ENCODE data around the gene BMPR2. TPM values are rescaled to one million over a fixed set of nuclear protein-coding genes. Genes with fewer than 3 reads are reported as not detected.
A peak's percentile ranks its signal among the peaks of the same experiment; 100 is the strongest.
"Not testable (repeated sequence)": the region's sequence is repeated elsewhere in the genome, so short reads cannot be mapped to it uniquely, and the experiment has no call there.

BMPR2 gene
- polyA plus RNA-seq, 1 donor: 30.9 TPM

DNA sequence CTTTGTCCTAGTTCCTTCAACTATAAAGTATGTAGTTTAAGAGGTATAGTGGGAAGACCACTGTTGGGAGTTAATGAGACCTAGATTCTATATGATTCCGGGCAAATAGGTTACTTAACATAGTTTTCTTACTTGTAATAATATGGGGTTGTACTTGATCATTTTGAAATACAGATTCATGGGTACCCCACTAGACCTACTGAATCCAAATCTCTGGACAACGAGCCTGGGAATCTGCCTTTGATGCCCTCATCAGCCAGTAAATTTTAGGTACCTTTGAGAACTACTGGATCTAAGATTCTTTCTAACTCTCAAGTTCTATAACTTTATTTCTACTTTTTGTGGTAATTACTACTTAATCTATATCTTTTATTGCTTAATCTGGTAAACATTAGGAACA is 6.6 kb downstream of the BMPR2 start:
- DNase-seq: no peak

DNA sequence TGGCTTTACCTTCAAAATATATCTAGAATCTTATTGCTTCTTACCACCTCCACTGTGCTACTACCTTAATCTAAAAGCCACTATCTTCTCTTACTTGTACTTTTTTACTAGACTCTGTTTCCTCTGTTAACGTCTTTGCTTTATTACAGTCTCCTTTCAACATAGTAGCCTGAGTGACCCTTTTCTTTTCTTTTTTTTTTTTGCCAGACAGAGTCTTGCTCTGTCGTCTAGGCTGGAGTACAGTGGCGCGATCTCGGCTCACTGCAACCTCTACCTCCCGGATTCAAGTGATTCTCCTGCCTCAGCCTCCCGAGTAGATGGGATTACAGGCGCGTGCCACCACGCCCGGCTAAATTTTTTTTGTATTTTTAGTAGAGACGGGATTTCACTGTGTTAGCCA is 10.4 kb downstream of the BMPR2 start:
- DNase-seq: not testable (repeated sequence)

DNA sequence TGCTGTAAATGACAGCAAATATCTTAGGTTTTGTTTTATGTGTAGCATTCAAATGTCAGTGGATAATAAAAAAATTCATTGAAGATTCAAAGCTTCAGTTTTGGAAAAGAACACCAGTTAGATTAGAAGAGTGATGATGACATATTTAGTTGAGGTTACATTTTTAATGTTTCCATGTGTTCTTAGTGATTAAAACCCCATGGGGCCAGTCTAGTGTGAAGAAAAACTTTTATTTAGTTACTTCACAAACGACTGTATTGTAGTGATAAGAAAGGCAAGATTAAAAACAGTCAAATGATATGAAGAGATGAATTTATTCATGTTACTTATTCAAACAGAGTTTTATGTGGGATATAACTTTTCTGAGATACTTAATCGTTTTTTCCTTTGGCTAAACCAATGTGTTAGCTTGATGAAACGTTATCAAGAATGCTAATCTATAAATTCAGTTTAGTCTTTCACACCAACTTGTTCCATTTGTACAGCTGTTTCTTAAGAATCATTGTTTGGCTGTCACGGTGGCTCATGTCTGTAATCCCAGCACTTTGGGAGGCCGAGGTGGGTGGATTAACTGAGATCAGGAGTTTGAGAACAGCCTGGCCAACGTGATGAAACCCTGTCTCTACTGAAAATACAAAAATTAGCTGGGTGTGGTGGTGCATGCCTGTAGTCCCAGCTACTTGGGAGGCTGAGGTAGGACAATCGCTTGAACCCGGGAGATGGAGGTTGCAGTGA is 11.6 kb downstream of the BMPR2 start:
- no peak for DNase-seq

DNA sequence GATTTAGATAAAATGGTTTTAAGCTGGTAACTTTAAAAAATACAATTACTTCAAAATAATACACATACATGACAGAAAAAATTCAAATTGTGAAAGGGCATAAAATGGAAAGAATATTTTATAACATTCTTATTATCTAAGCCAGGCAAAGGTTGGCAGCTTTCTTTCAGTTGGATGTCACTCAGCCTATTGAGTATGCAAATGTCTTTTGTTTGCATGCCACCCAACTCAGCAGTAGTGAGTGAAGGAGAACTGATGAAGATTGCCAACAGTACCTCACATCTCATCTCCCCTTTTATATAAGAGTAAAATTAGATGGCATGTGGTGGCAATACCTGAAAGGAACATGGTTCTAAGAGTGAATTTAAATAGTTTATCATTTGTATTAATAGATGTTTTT is 24.8 kb downstream of the BMPR2 start:
- no peak for DNase-seq

DNA sequence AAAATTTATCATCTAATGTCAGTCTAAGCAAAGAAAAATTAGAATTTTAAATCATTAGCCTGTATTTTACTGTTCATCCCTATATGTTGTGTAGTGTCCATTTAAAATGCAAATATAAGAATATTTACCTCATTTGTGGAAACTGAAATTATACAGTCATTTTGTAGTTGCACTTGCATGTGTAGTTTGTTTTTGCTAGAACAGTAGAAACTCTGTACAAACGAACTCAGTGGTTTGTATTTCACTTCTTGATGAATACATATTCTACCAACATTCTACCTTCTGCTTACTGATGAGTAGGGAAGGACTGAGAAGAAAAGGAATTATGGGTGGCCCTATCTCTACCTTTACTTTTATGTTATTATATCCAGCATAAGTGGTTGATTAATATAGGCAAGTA is 29.7 kb downstream of the BMPR2 start:
- DNase-seq: no peak

DNA sequence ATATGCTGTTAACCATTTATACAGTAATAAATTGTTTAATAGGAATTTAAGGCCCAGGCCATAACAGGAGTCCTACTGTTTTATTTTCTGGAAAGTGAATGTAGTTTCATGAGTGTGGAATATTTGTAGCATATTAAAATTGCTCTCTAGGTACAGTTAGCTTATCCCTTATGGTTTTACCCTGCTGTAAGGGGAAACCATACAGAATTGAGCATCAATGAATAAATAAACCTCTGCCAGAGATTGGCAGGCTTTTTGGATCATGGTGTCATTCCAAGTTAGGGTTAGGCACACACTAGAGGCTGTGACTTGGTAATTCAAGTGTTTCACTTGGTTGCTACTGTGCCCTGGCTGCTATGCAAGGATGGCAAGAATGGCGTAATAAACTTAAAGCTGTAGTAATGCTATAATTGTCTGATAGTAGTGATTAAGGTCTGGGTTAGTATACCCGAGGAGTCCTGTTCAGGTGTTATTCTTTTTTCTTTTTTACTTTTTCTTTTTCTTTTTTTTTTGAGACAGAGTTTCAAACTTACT is 30.4 kb downstream of the BMPR2 start:
- no peak for DNase-seq

DNA sequence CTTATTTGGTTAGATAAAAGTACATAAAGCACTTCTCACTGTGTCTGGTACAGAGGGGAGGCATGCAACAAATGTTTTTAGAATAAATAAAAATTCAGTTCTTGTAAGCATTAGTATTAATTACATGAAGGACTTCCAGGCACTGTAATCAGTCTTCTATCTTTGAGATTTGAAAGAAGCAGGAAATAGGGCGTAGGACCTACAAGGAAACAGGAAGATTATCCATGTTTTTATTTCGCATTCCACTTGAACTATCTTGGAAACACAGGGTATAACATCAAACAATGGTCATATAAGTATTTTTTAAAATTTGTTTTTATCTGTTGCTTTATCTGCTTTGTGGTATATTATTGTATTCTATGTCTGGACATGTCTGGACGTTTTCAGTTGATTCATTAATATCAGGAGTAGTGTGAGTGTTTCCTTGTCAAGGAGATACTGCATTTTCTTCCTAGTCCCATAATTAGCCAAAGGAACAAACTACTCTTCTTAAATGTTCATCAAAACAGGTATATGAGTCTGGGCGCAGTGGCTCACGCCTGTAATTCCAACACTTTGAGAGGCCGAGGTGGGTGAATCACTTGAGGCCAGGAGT is 32.5 kb downstream of the BMPR2 start:
- no peak for DNase-seq

DNA sequence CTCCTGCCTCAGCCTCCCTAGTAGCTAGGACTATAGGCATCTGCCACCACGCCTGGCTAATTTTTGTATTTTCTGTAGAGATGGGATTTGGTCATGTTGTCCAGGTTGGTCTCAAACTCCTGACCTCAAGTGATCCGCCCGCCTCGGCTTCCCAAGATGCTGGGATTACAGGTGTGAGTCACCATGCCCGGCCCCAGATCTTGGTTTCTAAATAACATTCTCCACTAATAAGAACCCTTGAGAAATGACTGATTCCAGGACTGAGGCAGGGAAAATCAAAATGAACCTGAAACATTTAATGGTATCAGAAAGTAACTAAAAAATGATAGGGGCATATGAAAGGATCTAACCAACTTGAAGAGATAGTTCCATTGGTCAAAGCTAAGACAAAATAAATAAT is 34.0 kb downstream of the BMPR2 start:
- no peak for DNase-seq

DNA sequence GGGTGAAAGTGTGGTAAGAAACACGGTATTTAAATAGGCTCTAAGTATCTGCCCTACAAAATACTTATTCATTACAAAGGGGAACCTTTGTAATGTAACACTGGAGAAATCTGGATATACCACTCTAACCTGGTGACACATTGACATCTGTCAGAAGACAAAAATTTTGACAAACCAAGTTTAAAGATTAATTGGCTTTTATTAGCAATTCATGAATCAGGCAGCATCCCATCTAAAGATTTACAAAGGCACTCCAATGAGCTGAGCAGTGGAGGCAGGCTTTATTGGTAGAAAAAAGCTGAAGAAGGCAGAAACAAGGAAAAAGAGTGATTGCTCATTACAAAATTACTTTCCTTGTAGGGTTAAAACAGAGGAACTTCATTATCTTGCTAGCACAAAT is 35.0 kb downstream of the BMPR2 start:
- no peak for DNase-seq

DNA sequence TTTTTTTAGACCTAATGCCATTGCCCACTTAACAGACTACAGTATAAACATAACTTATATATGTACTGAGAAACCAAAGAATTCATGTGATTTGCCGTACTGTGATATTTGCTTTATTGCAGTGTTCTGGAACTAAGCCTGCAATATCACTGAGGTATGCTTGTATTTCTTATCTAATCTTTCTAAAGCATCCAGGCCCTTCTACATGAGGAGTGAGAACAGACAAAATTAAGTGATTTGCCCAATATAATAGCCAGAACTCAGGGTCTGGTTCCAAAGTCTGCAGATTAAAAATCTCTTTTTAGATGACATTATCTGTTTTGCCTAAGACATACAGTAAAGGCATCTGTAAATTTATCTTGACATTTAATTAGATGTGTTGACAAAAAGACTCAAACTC is 41.9 kb downstream of the BMPR2 start:
- DNase-seq: no peak

DNA sequence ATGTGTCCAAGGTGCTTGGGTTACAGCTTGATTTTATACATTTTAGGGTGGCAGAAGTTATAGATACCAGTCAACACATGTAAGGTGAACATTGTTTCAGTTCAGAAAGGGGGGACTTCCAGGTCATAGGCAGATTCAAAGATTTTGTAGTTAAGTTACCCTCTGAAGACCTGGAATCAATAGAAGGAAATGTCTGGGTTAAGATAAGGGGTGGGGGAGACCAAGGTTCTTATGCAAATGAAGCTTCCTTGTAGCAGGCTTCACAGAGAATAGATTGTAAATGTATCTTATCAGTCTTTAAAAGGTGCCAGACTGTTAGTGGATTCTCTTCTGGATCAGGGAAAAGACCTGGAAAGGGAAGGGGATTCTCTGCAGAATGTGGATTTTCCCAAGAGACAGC is 42.4 kb downstream of the BMPR2 start:
- DNase-seq: no peak

DNA sequence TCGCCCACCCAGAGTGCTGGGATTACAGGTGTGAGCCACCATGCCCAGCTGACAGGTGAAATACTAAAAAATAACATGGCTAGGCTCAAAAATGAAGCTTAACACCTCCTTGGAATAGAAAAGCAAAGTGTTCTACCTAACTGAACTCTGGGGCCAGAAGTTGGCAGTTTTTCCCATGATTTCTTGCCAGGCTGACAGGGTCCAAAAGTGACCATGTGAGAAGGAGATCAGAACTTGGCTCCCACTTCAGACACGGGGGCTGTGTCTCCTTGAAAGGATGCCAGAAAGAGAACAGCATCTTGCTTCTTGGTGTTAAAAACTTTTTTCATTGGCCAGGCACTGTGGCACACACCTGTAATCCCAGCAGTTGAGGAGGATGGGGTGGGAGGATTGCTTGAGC is 47.0 kb downstream of the BMPR2 start:
- no peak for DNase-seq

DNA sequence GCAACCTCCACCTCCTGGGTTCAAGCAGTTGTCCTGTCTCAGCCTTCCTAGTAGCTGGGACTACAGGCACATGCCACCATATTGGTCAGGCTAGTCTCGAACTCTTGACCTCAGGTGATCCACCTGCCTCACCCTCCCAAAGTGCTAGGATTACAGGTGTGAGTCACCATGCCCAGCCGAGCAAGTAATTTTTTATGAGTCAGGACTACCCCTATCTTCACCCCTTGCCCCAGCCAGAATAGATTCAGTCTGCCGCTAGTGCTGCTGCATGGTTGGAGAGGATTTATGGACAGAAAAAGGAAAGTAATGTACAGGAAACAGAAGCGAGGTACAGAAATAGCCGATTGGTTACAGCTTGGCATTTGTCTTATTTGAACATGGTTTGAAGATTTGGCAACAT is 48.9 kb downstream of the BMPR2 start:
- DNase-seq: no peak

DNA sequence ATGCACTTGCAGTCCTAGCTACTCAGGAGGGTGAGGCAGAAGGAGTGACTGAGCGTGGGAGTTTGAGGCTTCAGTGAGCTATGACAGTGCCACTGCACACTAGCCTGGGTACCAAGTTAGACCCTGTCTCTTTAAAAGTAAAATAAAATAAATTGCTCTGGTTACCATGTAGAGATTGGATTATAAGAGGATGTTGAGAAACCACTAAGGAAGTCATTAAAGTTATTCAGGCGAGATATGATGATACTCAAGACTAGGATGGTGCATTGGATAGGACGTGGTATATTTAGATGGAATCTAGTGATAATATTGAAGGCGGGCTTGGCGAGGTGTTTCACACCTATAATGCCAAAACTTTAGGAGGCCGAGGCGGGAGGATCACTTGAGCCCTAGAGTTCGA is 50.6 kb downstream of the BMPR2 start:
- no peak for DNase-seq

DNA sequence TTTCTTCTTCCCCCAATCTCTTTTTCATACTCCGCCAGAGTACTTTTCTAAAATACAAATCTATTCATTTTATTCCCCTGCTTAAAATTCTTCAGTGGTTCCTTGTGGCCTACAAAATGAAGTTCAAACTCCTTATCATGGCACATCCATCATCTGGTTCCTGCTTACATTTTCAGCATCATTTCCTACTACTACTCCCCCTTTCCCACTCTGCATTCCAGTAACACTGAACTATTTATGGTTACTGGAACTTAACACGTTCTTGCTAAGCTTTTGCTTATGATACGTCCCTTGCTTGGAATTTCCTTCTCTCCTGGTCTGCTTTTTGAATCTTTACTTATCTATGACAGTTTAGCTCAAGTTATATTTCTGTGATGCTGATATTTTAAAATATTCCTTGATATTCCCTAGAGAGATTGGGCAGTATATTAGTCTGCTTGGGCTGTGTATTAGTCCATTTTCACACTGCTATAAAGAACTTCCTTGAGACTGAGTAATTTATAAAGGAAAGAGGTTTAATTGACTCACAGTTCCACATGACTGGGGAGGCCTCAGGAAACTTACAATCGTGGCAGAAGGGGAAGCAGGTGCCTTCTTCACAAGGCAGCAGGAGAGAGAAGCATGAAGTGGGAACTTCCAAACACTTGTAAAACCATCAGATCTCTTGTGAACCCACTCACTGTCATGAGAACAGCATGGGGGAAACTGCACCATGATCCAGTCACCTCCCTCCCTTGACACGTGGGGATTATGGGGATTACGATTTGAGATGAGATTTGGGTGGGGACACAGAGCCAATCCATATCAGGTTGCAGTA is 53.2 kb downstream of the BMPR2 start:
- no peak for DNase-seq

DNA sequence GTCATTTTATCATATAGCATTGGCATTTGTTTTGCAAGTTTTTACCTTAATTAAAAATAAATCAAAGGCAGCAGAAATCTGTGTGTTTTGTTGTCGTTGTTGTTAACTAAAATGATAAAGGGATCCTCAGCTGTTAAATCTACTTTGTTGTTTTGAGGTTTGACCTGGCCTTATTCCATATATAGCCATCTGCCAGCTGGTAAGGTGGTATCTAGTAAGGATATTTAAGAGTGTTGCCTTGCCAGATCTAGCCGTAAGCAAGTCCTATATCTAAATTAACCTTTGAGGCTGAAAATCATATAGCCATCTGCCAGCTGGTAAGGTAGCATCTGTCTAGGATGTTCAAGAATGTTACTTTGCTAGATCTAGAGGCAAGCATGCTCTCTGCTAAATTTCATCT is 56.6 kb downstream of the BMPR2 start:
- no peak for DNase-seq

DNA sequence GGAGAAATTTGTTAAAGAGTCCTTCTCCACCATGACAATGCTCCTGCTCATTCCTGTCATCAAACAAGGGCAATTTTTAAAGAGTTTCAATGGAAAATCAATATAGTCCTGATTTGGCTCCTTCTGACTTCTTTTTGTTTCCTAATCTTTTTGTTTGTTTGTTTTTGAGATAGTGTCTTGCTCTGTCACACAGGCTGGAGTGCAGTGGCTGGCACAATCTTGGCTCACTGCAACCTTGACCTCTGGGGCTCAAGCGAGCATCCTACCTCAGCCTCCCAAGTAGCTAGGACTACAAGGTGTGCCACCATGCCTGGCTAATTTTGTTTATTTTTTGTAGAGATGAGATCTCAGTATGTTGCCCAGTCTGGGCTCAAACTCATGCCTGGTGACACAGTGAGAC is 58.3 kb downstream of the BMPR2 start:
- DNase-seq: no peak

DNA sequence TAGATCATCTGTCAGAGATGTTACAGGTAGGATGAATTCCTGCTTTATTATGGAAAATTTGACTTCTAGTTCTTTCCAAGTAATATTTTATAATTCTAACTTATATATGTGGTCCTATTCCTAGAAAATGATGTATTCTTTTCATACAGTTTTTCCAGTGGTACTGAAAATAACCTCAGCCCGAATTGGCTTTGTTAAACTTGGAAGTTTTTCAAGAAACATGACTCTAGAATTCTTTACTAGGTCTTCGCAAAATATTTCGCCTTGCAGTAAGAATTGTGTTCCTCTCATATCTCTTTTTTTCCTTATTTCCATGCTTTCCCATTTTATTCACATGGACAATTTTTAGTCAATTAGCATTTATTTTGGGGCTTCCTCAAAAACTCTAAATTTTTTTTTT is 60.5 kb downstream of the BMPR2 start:
- peak; percentile 52 for DNase-seq

DNA sequence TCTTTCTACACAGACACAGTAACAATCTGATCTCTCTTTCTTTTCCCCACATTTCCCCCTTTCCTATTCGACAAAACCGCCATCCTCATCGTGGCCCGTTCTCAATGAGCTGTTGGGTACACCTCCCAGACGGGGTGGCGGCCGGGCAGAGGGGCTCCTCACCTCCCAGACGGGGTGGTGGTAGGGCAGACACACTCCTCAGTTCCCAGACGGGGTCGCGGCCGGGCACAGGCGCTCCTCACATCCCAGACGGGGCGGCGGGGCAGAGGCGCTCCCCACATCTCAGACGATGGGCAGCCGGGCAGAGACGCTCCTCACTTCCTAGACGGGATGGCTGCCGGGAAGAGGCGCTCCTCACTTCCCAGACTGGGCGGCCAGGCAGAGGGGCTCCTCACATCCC is 64.0 kb downstream of the BMPR2 start:
- not testable (repeated sequence) for DNase-seq

DNA sequence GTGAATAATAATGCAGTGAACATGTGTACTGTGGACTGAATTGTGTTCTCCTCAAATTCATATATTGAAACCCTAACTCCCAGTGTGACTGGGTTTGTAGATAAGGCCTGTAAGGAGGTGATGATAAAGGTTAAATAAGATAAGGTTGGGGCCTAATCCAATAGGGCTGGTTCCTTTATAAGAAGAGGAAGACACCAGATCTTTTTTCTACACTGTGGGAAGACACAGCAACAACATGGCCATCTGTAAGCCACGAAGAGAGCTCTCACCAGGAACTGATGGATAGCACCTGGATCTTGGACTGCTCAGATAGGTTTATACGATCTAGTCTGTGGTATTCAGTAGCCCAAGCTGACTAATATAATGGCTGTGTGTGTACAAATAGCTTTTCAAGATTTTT is 66.8 kb downstream of the BMPR2 start:
- no peak for DNase-seq

DNA sequence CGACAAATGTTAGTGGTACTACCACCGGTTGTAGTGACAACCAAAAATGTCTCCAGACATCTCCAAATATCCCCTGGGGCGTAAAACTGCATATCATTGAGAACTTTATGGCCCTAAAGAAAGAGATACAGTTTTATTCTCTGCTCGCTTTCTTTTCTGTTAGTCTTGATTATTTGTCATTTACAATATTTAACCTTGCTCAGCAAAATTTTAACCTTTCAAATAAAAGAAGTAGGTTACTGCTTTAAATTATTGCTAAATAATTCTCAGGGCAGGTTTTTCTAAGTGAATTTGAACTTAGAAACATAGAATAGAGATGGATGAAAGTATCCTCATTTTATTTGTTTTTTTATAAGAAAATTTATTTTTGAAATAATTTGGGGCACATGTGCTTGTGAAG is 67.9 kb downstream of the BMPR2 start:
- DNase-seq: no peak

DNA sequence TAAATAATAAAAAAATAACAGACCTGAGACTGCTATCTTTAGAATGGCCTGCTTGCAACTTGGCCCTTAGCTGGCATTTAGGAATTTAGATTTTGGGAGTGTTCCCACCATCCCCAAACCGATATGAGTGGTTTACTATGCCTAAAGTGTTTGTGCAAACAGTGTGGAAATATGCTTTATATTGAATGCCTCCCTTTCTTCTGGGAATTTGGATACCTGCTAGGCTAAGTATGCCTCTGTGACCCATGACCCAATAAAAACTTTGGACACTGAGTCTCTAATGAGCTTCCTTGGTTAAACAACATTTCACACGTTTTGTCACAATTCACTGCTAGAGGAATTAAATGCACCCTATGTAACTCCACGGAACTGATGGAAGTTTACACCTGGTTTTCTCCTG is 73.2 kb downstream of the BMPR2 start:
- DNase-seq: no peak

DNA sequence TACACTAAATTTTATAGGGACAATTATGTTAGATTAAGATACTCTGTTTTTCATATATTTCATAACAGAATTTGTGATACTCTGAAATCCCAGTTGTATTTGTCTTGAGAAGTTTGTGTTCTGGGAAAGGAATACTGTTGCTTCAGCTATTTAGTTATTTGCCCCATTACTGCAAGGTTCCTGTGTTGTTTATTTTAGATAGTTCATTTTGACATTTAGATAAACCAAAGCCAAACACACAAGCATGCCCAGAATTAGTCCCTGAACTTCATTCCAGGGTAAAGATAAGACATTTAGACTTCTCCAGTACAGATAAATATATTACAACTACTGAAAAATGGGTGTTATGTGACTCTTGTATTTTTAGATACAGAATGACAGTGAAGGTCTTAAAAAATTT is 74.7 kb downstream of the BMPR2 start:
- no peak for DNase-seq

DNA sequence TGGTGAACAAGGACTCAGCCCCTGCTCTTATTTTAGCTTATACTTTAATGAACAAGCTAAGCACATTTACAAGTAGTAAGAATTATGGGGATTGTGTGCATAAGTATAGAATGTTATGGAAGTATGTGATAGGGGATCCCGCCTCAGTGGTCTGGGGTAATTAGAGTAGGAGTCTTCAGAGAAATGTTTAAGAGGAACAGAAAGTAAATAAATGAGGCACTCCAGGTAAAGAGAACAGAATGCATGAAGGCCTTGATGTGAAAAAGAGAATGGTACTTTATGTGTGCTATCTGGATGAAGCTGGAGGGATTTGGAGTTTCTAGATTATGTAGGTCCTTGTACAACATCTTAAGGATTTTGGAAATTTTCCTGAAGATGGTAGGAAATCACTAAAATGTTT is 76.6 kb downstream of the BMPR2 start:
- no peak for DNase-seq

Measured in hindlimb muscle (tissue), 1 donor.